ENCODE measurements around the gene GFM1. TPM values are rescaled to one million over a fixed set of nuclear protein-coding genes. Genes with fewer than 3 reads are reported as not detected.

The GFM1 gene
- total RNA-seq, 3 donors from 2014 or later (not counting 1 experiment from before 2014, with no cell fraction given), result 38.4 to 55.5 (median 50.4) TPM

- intact Hi-C loops (cut with micrococcal nuclease), result no loop called here
- Mint-ChIP-seq H3K4me3 (no peak overlapping the region), H3K27ac (no peak overlapping the region), H3K9me3 (peaks cover 0 to 2% of the 10 kb centered on the region in 2 donors), H3K27me3 (ENCODE audit: low read depth in 2 of 2) (no peaks in the 10 kb centered on the region), H3K36me3 (peaks cover 9% of the 10 kb centered on the region), H3K4me1 (no peaks in the 10 kb centered on the region)
- DNase-seq, result no peak
- peaks cover 17% of the 10 kb centered on the region for H3K36me3 ChIP-seq (ENCODE audit: control insufficient read depth, insufficient read depth, low read length)
- TF ChIP-seq CTCF (IDR thresholded peaks at IDR 0.05), result no peak
- H3K4me3 ChIP-seq (ENCODE audit: low read length), result no peak overlapping the region
- H3K27me3 ChIP-seq (ENCODE audit: control insufficient read depth, insufficient read depth, low read length), result no peaks in the 10 kb centered on the region
- H3K9me3 ChIP-seq (ENCODE audit: control insufficient read depth, insufficient read depth, low read length), result no peaks in the 10 kb centered on the region
- no peak overlapping the region for H3K27ac ChIP-seq (ENCODE audit: low read length)
- no peak for ATAC-seq
- no peaks in the 10 kb centered on the region for H3K4me1 ChIP-seq (ENCODE audit: control insufficient read depth, insufficient read depth, low read length)
- WGBS (ENCODE audit: insufficient coverage), result 89% methylated on average over 1 of the region's 2 CpGs
Measured at GRCh38 chr3:158696618-158697017, 52.3 kb downstream of the GFM1 start.

DNA sequence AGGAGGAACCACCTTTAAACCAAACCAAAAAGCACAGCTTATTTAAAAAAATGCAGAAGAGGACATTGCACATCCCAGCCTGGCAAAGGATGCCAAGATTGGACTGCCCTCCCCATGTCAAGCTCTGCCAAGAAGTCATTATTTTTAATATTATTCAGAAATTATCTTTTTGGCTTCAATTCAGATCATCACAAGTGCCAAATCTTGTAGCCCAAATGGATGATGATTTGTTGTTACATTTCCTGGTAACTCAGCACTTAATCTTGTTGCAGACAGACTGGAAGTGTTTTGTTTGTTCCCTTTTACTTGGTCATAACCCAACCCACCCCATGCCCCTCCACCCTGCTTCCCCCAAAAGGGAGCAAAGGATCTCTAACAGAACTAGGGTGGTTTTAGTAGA lies 56.2 kb downstream of the GFM1 start:
- H3K27ac ChIP-seq (ENCODE audit: low read length), result no peak overlapping the region
- Mint-ChIP-seq H3K4me1 (peaks cover 6 to 18% of the 10 kb centered on the region in 2 donors), H3K36me3 (no peaks in the 10 kb centered on the region), H3K27me3 (ENCODE audit: low read depth in 2 of 2) (no peaks in the 10 kb centered on the region), H3K27ac (no peak overlapping the region), H3K4me3 (no peak overlapping the region), H3K9me3 (no peaks in the 10 kb centered on the region)
- H3K36me3 ChIP-seq (ENCODE audit: control insufficient read depth, insufficient read depth, low read length), result peaks cover 11% of the 10 kb centered on the region
- H3K4me3 ChIP-seq (ENCODE audit: low read length), result no peak overlapping the region
- no peak for DNase-seq
- no peak for TF ChIP-seq CTCF (IDR thresholded peaks at IDR 0.05)
- H3K9me3 ChIP-seq (ENCODE audit: control insufficient read depth, insufficient read depth, low read length), result no peaks in the 10 kb centered on the region
- intact Hi-C loops (cut with micrococcal nuclease), result no loop called here
- no peaks in the 10 kb centered on the region for H3K4me1 ChIP-seq (ENCODE audit: control insufficient read depth, insufficient read depth, low read length)
- no peaks in the 10 kb centered on the region for H3K27me3 ChIP-seq (ENCODE audit: control insufficient read depth, insufficient read depth, low read length)
- no peak for ATAC-seq

DNA sequence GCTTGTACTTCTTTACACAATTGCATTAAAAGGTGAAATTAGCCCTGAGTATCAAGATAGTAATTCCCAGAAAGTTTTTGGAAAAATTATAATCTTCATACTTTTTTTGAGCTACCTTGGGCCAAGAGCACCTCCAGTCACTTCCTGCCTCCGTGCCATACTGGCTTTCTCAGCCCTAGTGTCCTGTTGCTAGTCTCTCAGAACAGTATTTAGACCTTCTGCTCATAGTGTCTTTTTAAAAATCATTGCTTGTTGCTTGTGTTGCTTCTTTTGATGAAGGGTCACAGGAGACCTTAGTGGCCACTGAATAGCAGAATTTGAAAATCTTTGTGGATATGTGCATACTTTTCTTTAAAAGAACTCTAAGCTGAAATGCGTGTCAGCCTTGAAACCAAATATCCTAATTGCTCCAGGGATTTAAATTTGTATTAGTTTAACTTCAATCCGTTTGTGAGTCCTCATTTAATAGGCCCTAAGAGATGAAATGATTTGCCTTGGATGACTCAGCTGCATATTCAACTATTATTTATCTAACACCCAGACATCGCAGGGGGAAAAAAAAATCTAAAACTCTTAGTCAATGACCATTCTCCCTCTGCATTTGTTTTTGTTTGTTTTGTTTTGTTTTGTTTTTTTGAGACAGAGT lies 57.2 kb downstream of the GFM1 start:
- no peak overlapping the region for H3K4me3 ChIP-seq (ENCODE audit: low read length)
- Mint-ChIP-seq H3K4me1 (peaks cover 6 to 18% of the 10 kb centered on the region in 2 donors), H3K27me3 (ENCODE audit: low read depth in 2 of 2) (no peaks in the 10 kb centered on the region), H3K4me3 (no peak overlapping the region), H3K27ac (no peak overlapping the region), H3K36me3 (no peaks in the 10 kb centered on the region), H3K9me3 (no peaks in the 10 kb centered on the region)
- ATAC-seq (no peak), DNase-seq (no peak)
- TF ChIP-seq CTCF (IDR thresholded peaks at IDR 0.05), result no peak
- WGBS (ENCODE audit: insufficient coverage), result 96% methylated on average over 3 of the region's 4 CpGs
- H3K9me3 ChIP-seq (ENCODE audit: control insufficient read depth, insufficient read depth, low read length), result no peaks in the 10 kb centered on the region
- no peak overlapping the region for H3K27ac ChIP-seq (ENCODE audit: low read length)
- H3K4me1 ChIP-seq (ENCODE audit: control insufficient read depth, insufficient read depth, low read length), result no peaks in the 10 kb centered on the region
- H3K27me3 ChIP-seq (ENCODE audit: control insufficient read depth, insufficient read depth, low read length), result no peaks in the 10 kb centered on the region
- intact Hi-C loops (cut with micrococcal nuclease), result no loop called here
- H3K36me3 ChIP-seq (ENCODE audit: control insufficient read depth, insufficient read depth, low read length), result peaks cover 12% of the 10 kb centered on the region
